Activated CD4-positive, alpha-beta memory T cell treated with anti-CD3 and anti-CD28 coated beads, Interleukin-2, amount 10 ng/mL, durations not matched to agents 7 days and 5 days (primary cell): ENCODE data around the gene IL17B. TPM values are rescaled to one million over a fixed set of nuclear protein-coding genes. Genes with fewer than 3 reads are reported as not detected.

Source experiments
- CTCF ChIA-PET: fragments of 350-600 bp; sonication (Branson Sonifier 250); formaldehyde crosslinking; loops from one replicate; lab custom pipeline; 2021; ENCODE audit warnings: antibody characterized with exemption, inconsistent platforms; lab: Charles Lee
- POLR2A ChIA-PET: fragments of 350-600 bp; sonication (Branson Sonifier 250); formaldehyde crosslinking; loops from one replicate; lab custom pipeline; 2021; ENCODE audit warnings: antibody characterized with exemption; lab: Charles Lee
- DNase-seq: peaks from one replicate; pipeline ENCODE4 v3.0.0-alpha.2; 2020
- H3K27ac Mint-ChIP-seq: one replicate; pipeline ENCODE4 v1.8.0; 2021; ENCODE audit warnings: mild to moderate bottlenecking, mixed read lengths
- H3K27me3 Mint-ChIP-seq: one replicate; pipeline ENCODE4 v1.8.0; 2021; ENCODE audit warnings: mixed read lengths
- H3K36me3 Mint-ChIP-seq: one replicate; pipeline ENCODE4 v1.8.0; 2021; ENCODE audit warnings: low read depth, mixed read lengths
- H3K4me1 Mint-ChIP-seq: one replicate; pipeline ENCODE4 v1.8.0; 2021; ENCODE audit warnings: mixed read lengths
- H3K4me3 Mint-ChIP-seq: one replicate; pipeline ENCODE4 v1.8.0; 2021; ENCODE audit warnings: mild to moderate bottlenecking, mixed read lengths
- H3K9me3 Mint-ChIP-seq: one replicate; pipeline ENCODE4 v1.8.0; 2021; ENCODE audit warnings: mixed read lengths
- total RNA-seq, 2 experiments: library from RNA; stranded (reverse); gene quantifications; one replicate each; pipeline ENCODE4 v1.2.3, GENCODE V29; 2021

Gene IL17B
- total RNA-seq, 2 experiments from 2014 or later, result not detected

- POLR2A ChIA-PET, result interaction anchor here (0.6 to 1.4 kb wide), 2 partner anchors 19 to 820 kb away, joined by 4 to 7 read pairs; partner anchors contain the start of gene PCYOX1L
- peaks cover under 1% of the 10 kb centered on the region for H3K27me3 Mint-ChIP-seq
- CTCF ChIA-PET, result interaction anchor here (1.5 to 18.0 kb wide), 3 partner anchors 10 to 186 kb away, joined by 6 to 278 read pairs (median 14); no protein-coding TSS in a partner anchor
These were observed 2.2 kb downstream of the IL17B start for GRCh38 chr5:149376711-149377447.

GRCh38 chr5:149376104-149376503 is 3.0 kb downstream of the IL17B start:
- Mint-ChIP-seq H3K36me3 (no peaks in the 10 kb centered on the region), H3K4me3 (no peak overlapping the region), H3K9me3 (no peaks in the 10 kb centered on the region), H3K4me1 (no peaks in the 10 kb centered on the region), H3K27me3 (no peaks in the 10 kb centered on the region), H3K27ac (no peak overlapping the region)
- CTCF ChIA-PET, result interaction anchor here (0.9 to 18.0 kb wide), 7 partner anchors 9 to 497 kb away, joined by 3 to 278 read pairs (median 3); no protein-coding TSS in a partner anchor
- POLR2A ChIA-PET, result interaction anchor here (0.6 to 1.6 kb wide), 3 partner anchors 18 to 821 kb away, joined by 3 to 7 read pairs (median 4); partner anchors contain the start of gene PCYOX1L
- no peak for DNase-seq

More at GRCh38 chr5:149376711-149377447, 2.2 kb downstream of the IL17B start:
- no peak overlapping the region for H3K4me3 Mint-ChIP-seq
- DNase-seq, result no peak
- H3K27ac Mint-ChIP-seq, result no peak overlapping the region
- H3K9me3 Mint-ChIP-seq, result no peaks in the 10 kb centered on the region
- H3K4me1 Mint-ChIP-seq, result no peaks in the 10 kb centered on the region
- H3K36me3 Mint-ChIP-seq, result no peaks in the 10 kb centered on the region

GRCh38 chr5:149375434-149375833 is 3.7 kb downstream of the IL17B start:
- Mint-ChIP-seq H3K9me3 (no peaks in the 10 kb centered on the region), H3K36me3 (no peaks in the 10 kb centered on the region)
- POLR2A ChIA-PET, result interaction anchor here (1.6 kb wide), 1 partner anchor 58 kb away, joined by 3 read pairs; no protein-coding TSS in a partner anchor

GRCh38 chr5:149374801-149375200 is 4.3 kb downstream of the IL17B start:
- Mint-ChIP-seq H3K4me3 (no peak overlapping the region), H3K36me3 (peaks cover 2% of the 10 kb centered on the region), H3K9me3 (no peaks in the 10 kb centered on the region), H3K4me1 (no peaks in the 10 kb centered on the region), H3K27me3 (no peaks in the 10 kb centered on the region), H3K27ac (no peak overlapping the region)
- no peak for DNase-seq
- POLR2A ChIA-PET, result interaction anchor here (1.6 kb wide), 1 partner anchor 58 kb away, joined by 3 read pairs; no protein-coding TSS in a partner anchor
- CTCF ChIA-PET, result interaction anchor here (3.0 to 18.0 kb wide), 2 partner anchors 8 to 57 kb away, joined by 14 to 278 read pairs; no protein-coding TSS in a partner anchor

More at GRCh38 chr5:149375434-149375833, 3.7 kb downstream of the IL17B start:
- Mint-ChIP-seq H3K4me3 (no peak overlapping the region), H3K27ac (no peak overlapping the region), H3K4me1 (no peaks in the 10 kb centered on the region), H3K27me3 (no peaks in the 10 kb centered on the region)
- CTCF ChIA-PET, result interaction anchor here (0.9 to 18.0 kb wide), 7 partner anchors 8 to 497 kb away, joined by 3 to 278 read pairs (median 3); no protein-coding TSS in a partner anchor
- DNase-seq, result no peak

- no peak overlapping the region for H3K4me3 Mint-ChIP-seq
These were observed 4.8 kb downstream of the IL17B start for GRCh38 chr5:149374303-149374702.

GRCh38 chr5:149372932-149373331 is 6.2 kb downstream of the IL17B start:
- no peaks in the 10 kb centered on the region for H3K27me3 Mint-ChIP-seq
- H3K27ac Mint-ChIP-seq, result no peak overlapping the region
- POLR2A ChIA-PET, result interaction anchor here (0.9 to 2.6 kb wide), 3 partner anchors 28 to 179 kb away, joined by 3 to 12 read pairs (median 5); partner anchors contain the start of genes CSNK1A1 and GRPEL2
- H3K4me3 Mint-ChIP-seq, result no peak overlapping the region
- no peaks in the 10 kb centered on the region for H3K9me3 Mint-ChIP-seq
- DNase-seq, result no peak
- no peaks in the 10 kb centered on the region for H3K4me1 Mint-ChIP-seq
- CTCF ChIA-PET, result interaction anchor here (0.6 to 18.0 kb wide), 13 partner anchors 9 to 190 kb away, joined by 3 to 278 read pairs (median 5); partner anchors contain the start of gene PCYOX1L
- H3K36me3 Mint-ChIP-seq, result peaks cover 7% of the 10 kb centered on the region

More at GRCh38 chr5:149374303-149374702, 4.8 kb downstream of the IL17B start:
- Mint-ChIP-seq H3K27me3 (no peaks in the 10 kb centered on the region), H3K4me1 (no peaks in the 10 kb centered on the region), H3K36me3 (peaks cover 2% of the 10 kb centered on the region), H3K27ac (no peak overlapping the region), H3K9me3 (no peaks in the 10 kb centered on the region)
- CTCF ChIA-PET, result interaction anchor here (1.1 to 18.0 kb wide), 3 partner anchors 28 to 56 kb away, joined by 3 to 278 read pairs (median 3); no protein-coding TSS in a partner anchor
- no peak for DNase-seq
- POLR2A ChIA-PET, result no interaction called here

GRCh38 chr5:149372076-149372795 is 6.9 kb downstream of the IL17B start:
- Mint-ChIP-seq H3K9me3 (no peaks in the 10 kb centered on the region), H3K4me1 (peaks cover 2% of the 10 kb centered on the region), H3K36me3 (peaks cover 8% of the 10 kb centered on the region), H3K27me3 (no peaks in the 10 kb centered on the region), H3K4me3 (no peak overlapping the region), H3K27ac (no peak overlapping the region)
- CTCF ChIA-PET, result interaction anchor here (0.6 to 18.0 kb wide), 25 partner anchors 9 to 247 kb away, joined by 3 to 278 read pairs (median 4); partner anchors contain the start of gene PCYOX1L
- POLR2A ChIA-PET, result interaction anchor here (0.9 to 2.6 kb wide), 8 partner anchors 9 to 208 kb away, joined by 3 to 12 read pairs (median 4); partner anchors contain the start of genes GRPEL2 and PCYOX1L
- DNase-seq, result no peak

- Mint-ChIP-seq H3K4me3 (no peak overlapping the region), H3K36me3 (peaks cover 8% of the 10 kb centered on the region), H3K4me1 (peaks cover 4% of the 10 kb centered on the region), H3K27ac (no peak overlapping the region), H3K9me3 (no peaks in the 10 kb centered on the region), H3K27me3 (no peaks in the 10 kb centered on the region)
- ChIA-PET CTCF (interaction anchor here (0.6 to 18.0 kb wide), 23 partner anchors 8 to 247 kb away, joined by 3 to 278 read pairs (median 4); partner anchors contain the start of genes GRPEL2 and PCYOX1L), POLR2A (interaction anchor here (0.7 to 2.6 kb wide), 9 partner anchors 8 to 208 kb away, joined by 3 to 12 read pairs (median 3); partner anchors contain the start of genes GRPEL2 and PCYOX1L)
- DNase-seq, result peak; percentile 70
These were observed 7.7 kb downstream of the IL17B start for GRCh38 chr5:149371296-149371962.

GRCh38 chr5:149370878-149371277 is 8.2 kb downstream of the IL17B start:
- no peak overlapping the region for H3K27ac Mint-ChIP-seq
- POLR2A ChIA-PET, result interaction anchor here (0.7 to 2.6 kb wide), 5 partner anchors 10 to 179 kb away, joined by 3 to 12 read pairs (median 5); partner anchors contain the start of genes GRPEL2 and PCYOX1L
- no peak overlapping the region for H3K4me3 Mint-ChIP-seq
- H3K9me3 Mint-ChIP-seq, result no peaks in the 10 kb centered on the region
- H3K27me3 Mint-ChIP-seq, result no peaks in the 10 kb centered on the region
- CTCF ChIA-PET, result interaction anchor here (0.5 to 18.0 kb wide), 12 partner anchors 8 to 248 kb away, joined by 3 to 278 read pairs (median 4); partner anchors contain the start of genes GRPEL2 and PCYOX1L
- DNase-seq, result no peak
- peaks cover 4% of the 10 kb centered on the region for H3K4me1 Mint-ChIP-seq
- peaks cover 13% of the 10 kb centered on the region for H3K36me3 Mint-ChIP-seq

GRCh38 chr5:149367972-149368645 is 11.0 kb downstream of the IL17B start:
- peaks cover 4% of the 10 kb centered on the region for H3K4me1 Mint-ChIP-seq
- CTCF ChIA-PET, result interaction anchor here (0.6 to 18.0 kb wide), 31 partner anchors 7 to 243 kb away, joined by 3 to 278 read pairs (median 5); partner anchors contain the start of genes AFAP1L1, CSNK1A1, GRPEL2 and PCYOX1L
- H3K27ac Mint-ChIP-seq, result no peak overlapping the region

More at GRCh38 chr5:149367972-149368645, 11.0 kb downstream of the IL17B start:
- Mint-ChIP-seq H3K27me3 (no peaks in the 10 kb centered on the region), H3K4me3 (no peak overlapping the region), H3K36me3 (peaks cover 23% of the 10 kb centered on the region), H3K9me3 (no peaks in the 10 kb centered on the region)
- POLR2A ChIA-PET, result interaction anchor here (0.8 to 3.1 kb wide), 8 partner anchors 8 to 53 kb away, joined by 3 to 31 read pairs (median 6); partner anchors contain the start of genes GRPEL2 and PCYOX1L
- DNase-seq, result no peak
